ENCODE measurements around the gene POLN.
"Not testable (repeated sequence)": the region's sequence is repeated elsewhere in the genome, so short reads cannot be mapped to it uniquely, and the experiment has no call there.

POLN gene

GRCh38 chr4:2219233-2219760, 22.6 kb downstream of the POLN start:
- DNase-seq (ENCODE audit: low read depth): no peak

GRCh38 chr4:2218436-2218835, 23.5 kb downstream of the POLN start:
- DNase-seq (ENCODE audit: low read depth): no peak

GRCh38 chr4:2217726-2218125, 24.2 kb downstream of the POLN start:
- no peak for DNase-seq (ENCODE audit: low read depth)

- DNase-seq (ENCODE audit: low read depth): no peak
Observed at GRCh38 chr4:2212831-2213230, 29.1 kb downstream of the POLN start.

- DNase-seq (ENCODE audit: low read depth): not testable (repeated sequence)
Observed at GRCh38 chr4:2202789-2203188, 39.1 kb downstream of the POLN start.

GRCh38 chr4:2194496-2194895, 47.4 kb downstream of the POLN start:
- DNase-seq (ENCODE audit: low read depth): no peak

GRCh38 chr4:2193326-2193725, 48.6 kb downstream of the POLN start:
- no peak for DNase-seq (ENCODE audit: low read depth)

GRCh38 chr4:2186865-2187172, 55.1 kb downstream of the POLN start:
- no peak for DNase-seq (ENCODE audit: low read depth)

GRCh38 chr4:2186133-2186864, 55.6 kb downstream of the POLN start:
- no peak for DNase-seq (ENCODE audit: low read depth)

- DNase-seq (ENCODE audit: low read depth): no peak
Observed at GRCh38 chr4:2183394-2183793, 58.5 kb downstream of the POLN start.

- no peak for DNase-seq (ENCODE audit: low read depth)
Observed at GRCh38 chr4:2182994-2183393, 58.9 kb downstream of the POLN start.

- no peak for DNase-seq (ENCODE audit: low read depth)
Observed at GRCh38 chr4:2180410-2180809, 61.5 kb downstream of the POLN start.

GRCh38 chr4:2179717-2180116, 62.2 kb downstream of the POLN start:
- no peak for DNase-seq (ENCODE audit: low read depth)

GRCh38 chr4:2178986-2179385, 62.9 kb downstream of the POLN start:
- DNase-seq (ENCODE audit: low read depth): no peak

GRCh38 chr4:2177443-2178093, 64.4 kb downstream of the POLN start:
- no peak for DNase-seq (ENCODE audit: low read depth)

GRCh38 chr4:2175990-2176698, 65.8 kb downstream of the POLN start:
- no peak for DNase-seq (ENCODE audit: low read depth)

- DNase-seq (ENCODE audit: low read depth): no peak
Observed at GRCh38 chr4:2174061-2174460, 67.9 kb downstream of the POLN start.

GRCh38 chr4:2172627-2173231, 69.2 kb downstream of the POLN start:
- no peak for DNase-seq (ENCODE audit: low read depth)

GRCh38 chr4:2172161-2172560, 69.8 kb downstream of the POLN start:
- DNase-seq (ENCODE audit: low read depth): no peak

GRCh38 chr4:2168469-2169319, 73.2 kb downstream of the POLN start:
- DNase-seq (ENCODE audit: low read depth): no peak

GRCh38 chr4:2166253-2166652, 75.7 kb downstream of the POLN start:
- DNase-seq (ENCODE audit: low read depth): no peak

- no peak for DNase-seq (ENCODE audit: low read depth)
Observed at GRCh38 chr4:2165391-2165790, 76.5 kb downstream of the POLN start.
